Measurements from ENCODE around the gene ATL2.
A peak's percentile ranks its signal among the peaks of the same experiment; 100 is the strongest.
"Not testable (repeated sequence)": the region's sequence is repeated elsewhere in the genome, so short reads cannot be mapped to it uniquely, and the experiment has no call there.

ATL2 gene

DNA sequence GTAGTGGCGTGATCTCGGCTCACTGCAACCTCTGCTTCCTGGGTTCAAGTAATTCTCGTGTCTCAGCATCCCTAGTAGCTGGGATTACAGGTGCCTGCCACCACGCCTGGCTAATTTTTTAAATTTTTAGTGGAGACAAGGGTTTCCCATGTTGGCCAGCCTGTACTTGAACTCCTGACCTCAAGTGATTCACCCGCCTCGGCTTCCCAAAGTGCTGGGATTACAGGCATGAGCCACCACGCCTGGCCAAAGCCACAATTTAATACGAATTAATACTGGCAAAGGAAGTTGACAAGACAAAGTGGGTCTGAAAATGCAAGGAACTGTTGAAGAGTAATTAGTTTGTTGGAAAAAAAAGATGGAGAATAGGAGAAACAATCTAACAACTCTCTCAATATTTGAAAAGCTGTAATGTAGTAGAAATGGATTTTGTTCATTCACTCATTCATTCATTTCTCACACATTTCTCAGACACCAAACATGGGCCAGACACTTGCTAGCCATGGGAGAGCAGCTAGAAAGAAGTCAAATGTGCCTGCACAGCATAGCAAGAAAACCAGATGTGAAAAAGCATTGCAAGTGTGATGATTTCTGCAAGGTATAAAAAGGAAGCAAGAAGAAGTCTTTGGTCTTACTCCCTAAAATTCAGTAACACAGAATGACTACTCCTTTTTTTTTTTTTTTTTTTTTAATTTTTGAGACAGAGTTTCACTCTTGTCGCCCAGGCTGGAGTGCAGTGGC is 39.4 kb upstream of the ATL2 start:
- TF ChIP-seq, protein P1, sequence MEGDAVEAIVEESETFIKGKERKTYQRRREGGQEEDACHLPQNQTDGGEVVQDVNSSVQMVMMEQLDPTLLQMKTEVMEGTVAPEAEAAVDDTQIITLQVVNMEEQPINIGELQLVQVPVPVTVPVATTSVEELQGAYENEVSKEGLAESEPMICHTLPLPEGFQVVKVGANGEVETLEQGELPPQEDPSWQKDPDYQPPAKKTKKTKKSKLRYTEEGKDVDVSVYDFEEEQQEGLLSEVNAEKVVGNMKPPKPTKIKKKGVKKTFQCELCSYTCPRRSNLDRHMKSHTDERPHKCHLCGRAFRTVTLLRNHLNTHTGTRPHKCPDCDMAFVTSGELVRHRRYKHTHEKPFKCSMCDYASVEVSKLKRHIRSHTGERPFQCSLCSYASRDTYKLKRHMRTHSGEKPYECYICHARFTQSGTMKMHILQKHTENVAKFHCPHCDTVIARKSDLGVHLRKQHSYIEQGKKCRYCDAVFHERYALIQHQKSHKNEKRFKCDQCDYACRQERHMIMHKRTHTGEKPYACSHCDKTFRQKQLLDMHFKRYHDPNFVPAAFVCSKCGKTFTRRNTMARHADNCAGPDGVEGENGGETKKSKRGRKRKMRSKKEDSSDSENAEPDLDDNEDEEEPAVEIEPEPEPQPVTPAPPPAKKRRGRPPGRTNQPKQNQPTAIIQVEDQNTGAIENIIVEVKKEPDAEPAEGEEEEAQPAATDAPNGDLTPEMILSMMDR (IDR thresholded peaks at IDR 0.05; ENCODE audit: extremely low read depth, insufficient read depth, missing control alignments), result no peak
- DNase-seq (ENCODE audit: low spot score), result no peak
- in situ Hi-C loops (cut with MboI; ENCODE audit: low pct_unique_long_range_greater_than_20kb, low sequenced_read_pairs, unreplicated experiment), result no loop called here

DNA sequence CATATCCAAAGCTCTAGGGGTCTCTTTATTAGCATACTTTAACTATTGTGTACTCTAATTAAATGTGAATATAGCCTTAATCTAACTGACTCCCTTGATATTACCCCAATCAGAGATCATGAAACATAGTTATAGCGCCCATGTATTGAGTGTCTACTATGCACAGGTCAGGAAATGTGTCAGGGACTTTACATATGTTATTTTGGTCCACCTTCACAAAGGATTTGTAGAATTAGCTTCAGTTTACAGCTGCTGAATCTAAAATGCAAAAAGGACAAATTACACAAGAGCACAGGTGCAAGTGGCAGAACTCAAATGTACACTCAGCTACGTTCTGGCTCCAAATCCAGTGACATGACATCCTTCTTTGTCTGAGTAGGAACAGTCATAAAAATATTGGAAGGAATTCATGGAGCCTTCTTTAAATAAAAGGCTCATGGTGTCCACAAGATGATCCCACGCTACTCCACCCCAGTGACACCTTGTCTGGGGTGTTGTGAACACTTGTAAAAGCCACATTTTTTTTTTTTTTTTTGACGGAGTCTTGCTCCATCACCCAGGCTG is 38.7 kb upstream of the ATL2 start:
- TF ChIP-seq, protein P1 (IDR thresholded peaks at IDR 0.05; ENCODE audit: extremely low read depth, insufficient read depth, missing control alignments), result no peak
- in situ Hi-C loops (cut with MboI; ENCODE audit: low pct_unique_long_range_greater_than_20kb, low sequenced_read_pairs, unreplicated experiment), result no loop called here
- no peak for DNase-seq (ENCODE audit: low spot score)

DNA sequence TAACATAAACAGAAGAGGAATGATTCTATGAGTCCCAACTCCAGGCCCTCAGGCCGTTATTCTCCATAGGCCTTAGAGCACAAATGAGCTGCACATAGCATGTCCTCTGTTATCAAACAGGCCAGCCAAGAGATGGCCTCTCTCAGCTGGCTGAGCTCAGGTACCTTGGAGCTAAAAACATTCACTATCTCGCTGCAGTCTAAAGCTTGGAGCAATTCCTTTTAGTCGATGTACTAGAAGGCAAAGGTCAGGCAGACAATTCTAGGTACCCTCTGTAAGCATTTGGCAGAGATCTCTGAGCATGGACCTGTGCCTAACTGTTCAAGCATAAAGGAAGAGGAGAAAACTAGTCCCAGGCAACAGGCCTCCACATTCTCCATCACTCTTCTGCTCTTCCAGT is 38.0 kb upstream of the ATL2 start:
- in situ Hi-C loops (cut with MboI; ENCODE audit: low pct_unique_long_range_greater_than_20kb, low sequenced_read_pairs, unreplicated experiment), result no loop called here
- DNase-seq (ENCODE audit: low spot score), result no peak
- TF ChIP-seq, protein P1 (IDR thresholded peaks at IDR 0.05; ENCODE audit: extremely low read depth, insufficient read depth, missing control alignments), result no peak

DNA sequence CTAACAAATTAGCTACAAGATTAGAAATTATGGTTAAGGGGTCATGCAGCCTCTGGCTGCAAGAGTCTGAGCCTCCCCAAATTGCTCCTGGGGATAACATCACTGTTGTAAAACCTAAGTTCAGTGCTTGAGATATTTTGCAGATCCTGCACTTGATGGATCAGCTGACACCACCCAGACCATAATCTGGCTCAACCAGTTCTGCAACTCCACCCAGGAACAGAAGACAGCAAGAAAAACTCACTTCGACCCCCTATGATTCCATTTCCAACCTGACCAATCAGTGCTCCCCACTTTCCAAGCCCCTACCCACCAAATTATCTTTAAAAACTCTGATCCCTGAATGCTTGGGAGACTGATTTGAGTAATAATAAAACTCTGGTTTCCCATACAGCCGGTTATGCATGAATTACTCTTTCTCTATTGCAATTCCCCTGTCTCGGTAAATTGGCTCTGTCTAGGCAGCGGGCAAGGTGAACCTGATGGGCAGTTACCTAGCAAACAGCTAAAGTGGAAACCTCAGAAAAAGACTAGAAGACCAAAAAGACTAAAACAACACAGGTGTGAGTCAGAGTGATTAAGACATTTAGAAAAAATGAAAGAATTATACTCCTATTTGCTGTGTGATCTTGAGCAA is 35.3 kb upstream of the ATL2 start:
- in situ Hi-C loops (cut with MboI; ENCODE audit: low pct_unique_long_range_greater_than_20kb, low sequenced_read_pairs, unreplicated experiment); DNase-seq (ENCODE audit: low spot score): not testable (repeated sequence)

DNA sequence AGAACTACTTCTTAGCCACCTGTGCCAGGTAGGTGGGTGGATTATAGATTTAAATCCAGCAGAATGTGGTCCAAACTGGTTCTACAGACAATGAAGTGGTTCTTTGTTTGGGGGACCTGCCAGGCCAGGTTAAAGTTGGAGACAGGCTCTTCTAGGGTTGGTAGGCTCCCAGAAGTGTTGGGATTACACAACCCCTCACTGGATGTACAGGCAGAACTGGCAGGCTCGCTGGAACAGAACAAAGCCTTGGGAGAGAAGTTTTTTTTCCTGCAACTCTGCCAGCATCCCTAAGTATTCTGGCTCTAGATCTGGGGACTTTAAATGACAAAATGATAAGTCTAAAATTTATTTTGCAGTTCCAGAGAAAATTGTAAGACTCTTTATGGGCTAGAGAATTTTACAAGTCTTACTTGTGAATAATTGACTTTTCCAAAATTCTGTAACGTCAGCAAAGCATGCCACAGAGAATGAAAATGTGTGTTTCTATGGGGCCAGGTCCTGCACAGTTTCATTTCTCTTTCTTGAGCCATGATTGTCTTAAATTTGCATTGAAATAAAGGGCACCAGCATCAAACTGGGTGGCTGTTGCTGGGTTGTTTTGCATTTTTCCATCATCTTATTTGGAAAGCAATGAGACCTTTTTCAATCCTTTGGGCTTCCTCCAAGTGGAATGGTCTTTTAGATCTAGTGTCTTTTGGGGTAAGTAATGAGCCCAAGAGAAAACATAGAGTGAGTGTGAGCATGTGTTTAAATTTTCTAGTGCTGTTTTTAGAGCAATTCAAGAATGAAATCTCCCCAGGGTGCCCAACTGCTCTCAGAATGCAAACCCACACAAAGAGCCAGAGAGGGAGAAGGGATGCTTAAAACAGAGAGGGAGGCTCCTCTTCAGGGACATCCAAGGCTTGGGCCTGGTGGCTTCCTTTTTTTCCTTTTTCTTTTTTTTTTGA is 32.4 kb upstream of the ATL2 start:
- in situ Hi-C loops (cut with MboI; ENCODE audit: low pct_unique_long_range_greater_than_20kb, low sequenced_read_pairs, unreplicated experiment), result no loop called here
- DNase-seq (ENCODE audit: low spot score), result peak; percentile 48
- TF ChIP-seq, protein P1 (IDR thresholded peaks at IDR 0.05; ENCODE audit: extremely low read depth, insufficient read depth, missing control alignments), result no peak

DNA sequence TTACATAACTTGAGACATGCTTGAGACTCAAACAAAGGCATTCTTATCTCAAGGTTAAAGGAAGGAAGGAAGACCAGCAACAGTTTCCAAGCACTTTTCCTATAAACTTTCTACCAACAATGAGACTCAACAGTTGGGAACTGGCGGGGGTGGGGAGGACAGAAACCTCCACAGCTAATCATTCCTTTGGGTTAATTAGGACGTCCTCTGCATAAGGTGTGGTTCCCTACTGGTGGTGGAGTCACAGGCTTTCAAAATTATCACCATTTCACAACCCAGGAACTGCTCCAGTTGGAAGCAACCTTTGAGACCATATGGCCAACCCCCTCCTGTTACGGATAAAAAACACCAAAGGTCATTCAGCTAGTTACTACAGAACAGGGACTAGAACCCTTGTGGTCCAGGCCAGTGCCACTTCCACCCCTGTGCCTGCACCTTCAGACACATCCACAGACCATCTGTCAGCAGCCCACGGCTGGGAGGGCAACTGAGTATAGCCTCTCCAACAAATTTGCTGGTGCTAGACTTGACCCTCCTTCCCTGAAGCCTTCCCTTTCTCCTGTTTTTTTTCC is 30.1 kb upstream of the ATL2 start:
- in situ Hi-C loops (cut with MboI; ENCODE audit: low pct_unique_long_range_greater_than_20kb, low sequenced_read_pairs, unreplicated experiment), result no loop called here
- DNase-seq (ENCODE audit: low spot score), result no peak
- TF ChIP-seq, protein P1 (IDR thresholded peaks at IDR 0.05; ENCODE audit: extremely low read depth, insufficient read depth, missing control alignments), result no peak

Data from GM13977 (cell line).